Chondrocyte (in vitro differentiated cells): ENCODE data around the gene CAMK2D. TPM values are rescaled to one million over a fixed set of nuclear protein-coding genes. Genes with fewer than 3 reads are reported as not detected.
A peak's percentile ranks its signal among the peaks of the same experiment; 100 is the strongest.
"Not testable (repeated sequence)": the region's sequence is repeated elsewhere in the genome, so short reads cannot be mapped to it uniquely, and the experiment has no call there.

Experiments
- DNase-seq: peaks from one replicate; pipeline ENCODE4 v3.0.0; 2021; ENCODE audit warnings: mixed read lengths, low spot score
- H3K27ac Mint-ChIP-seq: one replicate; pipeline ENCODE4 v1.8.0; 2021; ENCODE audit warnings: mild to moderate bottlenecking, moderate library complexity, mixed read lengths; ENCODE audit not compliant: unreplicated experiment
- H3K27me3 Mint-ChIP-seq: 2 replicates; pipeline ENCODE4 v1.8.0; 2021; ENCODE audit warnings: low read depth, mixed read lengths
- H3K36me3 Mint-ChIP-seq: 2 replicates; pipeline ENCODE4 v1.8.0; 2021; ENCODE audit warnings: low read depth, mixed read lengths
- H3K4me1 Mint-ChIP-seq: 2 replicates; pipeline ENCODE4 v1.8.0; 2021; ENCODE audit warnings: low read depth, mild to moderate bottlenecking, mixed read lengths
- H3K4me3 Mint-ChIP-seq: one replicate; pipeline ENCODE4 v1.8.0; 2021; ENCODE audit warnings: mild to moderate bottlenecking, moderate library complexity, mixed read lengths; ENCODE audit not compliant: unreplicated experiment
- H3K9me3 Mint-ChIP-seq: 2 replicates; pipeline ENCODE4 v1.8.0; 2021; ENCODE audit warnings: low read depth, mixed read lengths
- total RNA-seq: library from RNA; stranded (reverse); gene quantifications from 3 replicates; pipeline ENCODE4 v1.2.1, GENCODE V29; 2021
- TF ChIP-seq, protein P1 (sequence below): fragments of 200-600 bp; sonication (generic); IDR thresholded peaks from 2 replicates; pipeline ENCODE4 v1.5.0; 2021; ENCODE audit warnings: antibody characterized with exemption, mild to moderate bottlenecking, moderate library complexity

The CAMK2D gene
- total RNA-seq, 1 donor from 2014 or later = 73.7 TPM

- no peaks in the 10 kb centered on the region for H3K27me3 Mint-ChIP-seq
- no peak for DNase-seq
- H3K9me3 Mint-ChIP-seq = no peaks in the 10 kb centered on the region
- no peaks in the 10 kb centered on the region for H3K36me3 Mint-ChIP-seq
- no peak overlapping the region for H3K4me3 Mint-ChIP-seq
- H3K4me1 Mint-ChIP-seq = peaks cover 12% of the 10 kb centered on the region
- no peak overlapping the region for H3K27ac Mint-ChIP-seq
- TF ChIP-seq, protein P1, sequence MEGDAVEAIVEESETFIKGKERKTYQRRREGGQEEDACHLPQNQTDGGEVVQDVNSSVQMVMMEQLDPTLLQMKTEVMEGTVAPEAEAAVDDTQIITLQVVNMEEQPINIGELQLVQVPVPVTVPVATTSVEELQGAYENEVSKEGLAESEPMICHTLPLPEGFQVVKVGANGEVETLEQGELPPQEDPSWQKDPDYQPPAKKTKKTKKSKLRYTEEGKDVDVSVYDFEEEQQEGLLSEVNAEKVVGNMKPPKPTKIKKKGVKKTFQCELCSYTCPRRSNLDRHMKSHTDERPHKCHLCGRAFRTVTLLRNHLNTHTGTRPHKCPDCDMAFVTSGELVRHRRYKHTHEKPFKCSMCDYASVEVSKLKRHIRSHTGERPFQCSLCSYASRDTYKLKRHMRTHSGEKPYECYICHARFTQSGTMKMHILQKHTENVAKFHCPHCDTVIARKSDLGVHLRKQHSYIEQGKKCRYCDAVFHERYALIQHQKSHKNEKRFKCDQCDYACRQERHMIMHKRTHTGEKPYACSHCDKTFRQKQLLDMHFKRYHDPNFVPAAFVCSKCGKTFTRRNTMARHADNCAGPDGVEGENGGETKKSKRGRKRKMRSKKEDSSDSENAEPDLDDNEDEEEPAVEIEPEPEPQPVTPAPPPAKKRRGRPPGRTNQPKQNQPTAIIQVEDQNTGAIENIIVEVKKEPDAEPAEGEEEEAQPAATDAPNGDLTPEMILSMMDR = no peak
These were observed 3.3 kb upstream of the CAMK2D start for GRCh38 chr4:113764720-113765264.

GRCh38 chr4:113763923-113764322 is 2.4 kb upstream of the CAMK2D start:
- H3K9me3 Mint-ChIP-seq, H3K27ac Mint-ChIP-seq: not testable (repeated sequence)

GRCh38 chr4:113763029-113763285 is 1.4 kb upstream of the CAMK2D start:
- no peak for DNase-seq
- no peaks in the 10 kb centered on the region for H3K9me3 Mint-ChIP-seq
- H3K27me3 Mint-ChIP-seq = no peaks in the 10 kb centered on the region
- peak overlapping the region; percentile 83 for H3K4me3 Mint-ChIP-seq
- TF ChIP-seq, protein P1 = no peak
- H3K27ac Mint-ChIP-seq = peak overlapping the region; percentile 100
- peaks cover 22% of the 10 kb centered on the region for H3K4me1 Mint-ChIP-seq
- no peaks in the 10 kb centered on the region for H3K36me3 Mint-ChIP-seq

More at GRCh38 chr4:113763923-113764322, 2.4 kb upstream of the CAMK2D start:
- H3K27me3 Mint-ChIP-seq, DNase-seq, H3K36me3 Mint-ChIP-seq, H3K4me3 Mint-ChIP-seq: not testable (repeated sequence)
- H3K4me1 Mint-ChIP-seq = peaks cover 12% of the 10 kb centered on the region

GRCh38 chr4:113762186-113763028 is 869 bp upstream of the CAMK2D start:
- TF ChIP-seq, protein P1 = no peak
- Mint-ChIP-seq H3K27me3 (no peaks in the 10 kb centered on the region), H3K27ac (peak overlapping the region; percentile 100), H3K9me3 (no peaks in the 10 kb centered on the region), H3K4me3 (peak overlapping the region; percentile 83), H3K4me1 (peaks cover 27% of the 10 kb centered on the region), H3K36me3 (no peaks in the 10 kb centered on the region)
- peak; percentile 99 for DNase-seq

GRCh38 chr4:113760795-113761619 is 531 bp downstream of the CAMK2D start:
- H3K4me1 Mint-ChIP-seq = peaks cover 41% of the 10 kb centered on the region
- H3K36me3 Mint-ChIP-seq = no peaks in the 10 kb centered on the region
- DNase-seq = peak; percentile 93
- peak overlapping the region; percentile 98 for H3K27ac Mint-ChIP-seq
- peak overlapping the region; percentile 83 for H3K4me3 Mint-ChIP-seq
- H3K27me3 Mint-ChIP-seq = no peaks in the 10 kb centered on the region
- TF ChIP-seq, protein P1 = no peak
- no peaks in the 10 kb centered on the region for H3K9me3 Mint-ChIP-seq
